Measurements from ENCODE around the gene RFX2.
"Not testable (repeated sequence)": the region's sequence is repeated elsewhere in the genome, so short reads cannot be mapped to it uniquely, and the experiment has no call there.

- not testable (repeated sequence) for TF ChIP-seq ZNF274 (IDR thresholded peaks at IDR 0.05; ENCODE audit: low read depth, low read length); SUZ12 (IDR thresholded peaks at IDR 0.05; ENCODE audit: extremely low read depth, insufficient read depth, insufficient read length)
These were observed 85.5 kb downstream of the RFX2 start for GRCh38 chr19:6024756-6025155.

Measured in NT2/D1 (cell line).